GM10248 (cell line): ENCODE measurements around the gene CXCL10.
A peak's percentile ranks its signal among the peaks of the same experiment; 100 is the strongest.

ENCODE experiments used
- CTCF ChIA-PET: fragments of 300-600 bp; sonication (Branson Sonifier 250); formaldehyde crosslinking; extraction: SDS; loops from one replicate; lab custom pipeline; 2021; ENCODE audit warnings: antibody characterized with exemption; lab: Yijun Ruan, JAX
- POLR2A ChIA-PET: fragments of 350-650 bp; sonication (Branson Sonifier 250); formaldehyde crosslinking; extraction: SDS; loops from one replicate; lab custom pipeline; 2020; ENCODE audit warnings: antibody characterized with exemption; lab: Yijun Ruan, JAX
- DNase-seq: peaks from one replicate; pipeline ENCODE4 v3.0.0; 2012; ENCODE audit errors: extremely low spot score
- TF ChIP-seq, protein P1 (sequence below): IDR thresholded peaks from 2 replicates; pipeline ENCODE4 v1.5.1; 2012; ENCODE audit warnings: mild to moderate bottlenecking, low read depth; ENCODE audit errors: extremely low read depth, missing control alignments, control extremely low read depth

CXCL10 gene

DNA sequence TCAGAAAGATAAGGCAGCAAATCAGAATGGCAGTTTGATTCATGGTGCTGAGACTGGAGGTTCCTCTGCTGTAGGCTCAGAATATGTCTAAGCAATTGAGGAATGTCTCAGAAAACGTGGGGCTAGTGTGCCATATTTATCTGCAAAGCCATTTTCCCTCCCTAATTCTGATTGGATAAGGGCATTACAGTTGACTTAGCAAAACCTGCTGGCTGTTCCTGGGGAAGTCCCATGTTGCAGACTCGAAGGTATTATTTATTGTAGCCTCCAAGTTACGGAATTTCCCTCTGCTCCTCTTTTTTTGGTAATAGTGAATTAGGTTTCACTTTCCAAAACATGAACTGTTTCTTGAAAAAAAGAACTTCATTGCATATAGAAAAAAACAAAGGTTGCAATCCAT lies at the start of gene CXCL10:
Gene CXCL10 (minus strand): TSS at position 109 of the 400 bp plus-strand sequence. CDS start 66 bp downstream, at position 43.
- TF ChIP-seq, protein P1, sequence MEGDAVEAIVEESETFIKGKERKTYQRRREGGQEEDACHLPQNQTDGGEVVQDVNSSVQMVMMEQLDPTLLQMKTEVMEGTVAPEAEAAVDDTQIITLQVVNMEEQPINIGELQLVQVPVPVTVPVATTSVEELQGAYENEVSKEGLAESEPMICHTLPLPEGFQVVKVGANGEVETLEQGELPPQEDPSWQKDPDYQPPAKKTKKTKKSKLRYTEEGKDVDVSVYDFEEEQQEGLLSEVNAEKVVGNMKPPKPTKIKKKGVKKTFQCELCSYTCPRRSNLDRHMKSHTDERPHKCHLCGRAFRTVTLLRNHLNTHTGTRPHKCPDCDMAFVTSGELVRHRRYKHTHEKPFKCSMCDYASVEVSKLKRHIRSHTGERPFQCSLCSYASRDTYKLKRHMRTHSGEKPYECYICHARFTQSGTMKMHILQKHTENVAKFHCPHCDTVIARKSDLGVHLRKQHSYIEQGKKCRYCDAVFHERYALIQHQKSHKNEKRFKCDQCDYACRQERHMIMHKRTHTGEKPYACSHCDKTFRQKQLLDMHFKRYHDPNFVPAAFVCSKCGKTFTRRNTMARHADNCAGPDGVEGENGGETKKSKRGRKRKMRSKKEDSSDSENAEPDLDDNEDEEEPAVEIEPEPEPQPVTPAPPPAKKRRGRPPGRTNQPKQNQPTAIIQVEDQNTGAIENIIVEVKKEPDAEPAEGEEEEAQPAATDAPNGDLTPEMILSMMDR: no peak
- no peak for DNase-seq
- POLR2A ChIA-PET: no interaction called here
- CTCF ChIA-PET: interaction anchor here (1.7 to 3.0 kb wide), 3 partner anchors 8 to 44 kb away, joined by 7 to 11 read pairs (median 8); no protein-coding TSS in a partner anchor

GRCh38 chr4:76072760-76073159 lies 49.5 kb upstream of the CXCL10 start:
- CTCF ChIA-PET: interaction anchor here (1.5 kb wide), 1 partner anchor 12 kb away, joined by 5 read pairs; no protein-coding TSS in a partner anchor
- POLR2A ChIA-PET: no interaction called here
- DNase-seq: no peak
- TF ChIP-seq, protein P1: no peak

DNA sequence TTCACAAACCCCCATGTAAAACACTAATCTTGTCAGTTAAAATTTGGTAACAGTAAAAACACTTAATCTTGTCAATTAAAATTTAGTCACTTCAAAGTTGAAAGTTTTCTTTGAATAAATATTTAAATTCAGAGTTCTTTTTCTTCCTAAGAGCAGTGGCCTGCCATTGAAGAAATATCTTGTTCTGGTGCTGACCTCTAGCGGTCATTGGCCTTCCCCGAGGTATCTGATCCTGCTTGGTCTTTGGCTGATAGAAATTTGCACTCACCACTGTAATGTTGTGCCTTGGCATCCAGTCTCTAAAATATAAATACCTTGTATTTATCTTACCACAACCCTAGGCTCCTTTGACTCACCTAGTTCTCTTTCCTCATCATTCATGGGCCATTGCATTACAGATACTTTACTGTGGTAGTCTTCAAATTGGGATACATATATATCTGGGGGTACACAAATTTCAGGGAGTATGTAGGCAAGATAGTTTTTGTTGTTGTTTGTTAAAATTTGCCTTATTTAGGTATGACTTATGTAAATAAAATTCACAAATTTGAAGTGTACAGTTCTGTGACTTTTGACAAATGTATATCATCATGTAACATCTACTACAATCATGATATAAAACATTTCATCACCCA lies 44.5 kb upstream of the CXCL10 start:
- DNase-seq: peak; percentile 70
- POLR2A ChIA-PET: no interaction called here
- CTCF ChIA-PET: interaction anchor here (1.0 to 3.2 kb wide), 13 partner anchors 9 to 175 kb away, joined by 3 to 39 read pairs (median 7); partner anchors contain the start of genes CXCL10 and SDAD1
- TF ChIP-seq, protein P1: peak; percentile 86

- TF ChIP-seq, protein P1: no peak
- no peak for DNase-seq
- ChIA-PET POLR2A (no interaction called here), CTCF (interaction anchor here (0.7 to 3.2 kb wide), 13 partner anchors 12 to 174 kb away, joined by 3 to 39 read pairs (median 6); partner anchors contain the start of genes CXCL10 and SDAD1)
These were observed 43.2 kb upstream of the CXCL10 start for GRCh38 chr4:76066546-76066945.

GRCh38 chr4:76061982-76062381 lies 38.7 kb upstream of the CXCL10 start:
- CTCF ChIA-PET: interaction anchor here (1.1 to 5.1 kb wide), 9 partner anchors 9 to 166 kb away, joined by 3 to 43 read pairs (median 4); partner anchors contain the start of genes ART3, NAAA and SDAD1
- peak; percentile 53 for DNase-seq
- TF ChIP-seq, protein P1: no peak
- POLR2A ChIA-PET: no interaction called here

DNA sequence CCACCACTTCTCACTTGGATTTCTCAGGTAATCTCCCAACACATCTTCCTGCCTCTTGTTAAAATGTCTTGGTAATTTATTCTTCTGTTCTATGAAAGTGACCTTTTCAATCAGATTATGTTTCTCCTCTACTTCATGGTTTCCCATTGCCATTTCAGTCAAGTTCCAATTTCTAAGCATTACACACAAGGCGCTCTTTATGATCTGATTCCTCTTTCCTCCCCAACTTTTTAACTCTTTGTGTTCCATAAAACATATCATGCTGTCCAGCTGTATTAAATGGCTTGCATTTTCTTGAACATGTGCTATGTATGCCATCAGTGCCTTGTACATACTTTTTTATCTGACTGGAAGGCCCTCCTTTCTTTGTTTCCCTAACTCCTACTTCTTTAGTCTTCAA lies 38.1 kb upstream of the CXCL10 start:
- TF ChIP-seq, protein P1: no peak
- ChIA-PET POLR2A (no interaction called here), CTCF (interaction anchor here (1.1 to 5.1 kb wide), 6 partner anchors 10 to 145 kb away, joined by 3 to 43 read pairs (median 4); partner anchors contain the start of genes ART3 and SDAD1)
- DNase-seq: no peak
